Lung microvascular endothelial cell (primary cell): Measurements from ENCODE around the gene PLPP4. TPM values are rescaled to one million over a fixed set of nuclear protein-coding genes. Genes with fewer than 3 reads are reported as not detected.

Experiments used
- DNase-seq, 2 donors: peaks; one replicate each; pipeline versions ENCODE4 v3.0.0 to v3.0.0-alpha.2; 2010; ENCODE audit warnings: low read depth in 2 of 2
- total RNA-seq: library from RNA; depleted of rRNA; stranded (reverse); fragments of >200 nt; gene quantifications from 2 replicates; pipeline ENCODE4 v1.2.1, GENCODE V29; 2014

The PLPP4 gene
- total RNA-seq, 1 donor from 2014 or later = 0.20 TPM

- DNase-seq = no peak
These were observed 118.0 kb downstream of the PLPP4 start for GRCh38 chr10:120574981-120575380.

- no peak for DNase-seq
These were observed 118.4 kb downstream of the PLPP4 start for GRCh38 chr10:120575411-120575810.

DNA sequence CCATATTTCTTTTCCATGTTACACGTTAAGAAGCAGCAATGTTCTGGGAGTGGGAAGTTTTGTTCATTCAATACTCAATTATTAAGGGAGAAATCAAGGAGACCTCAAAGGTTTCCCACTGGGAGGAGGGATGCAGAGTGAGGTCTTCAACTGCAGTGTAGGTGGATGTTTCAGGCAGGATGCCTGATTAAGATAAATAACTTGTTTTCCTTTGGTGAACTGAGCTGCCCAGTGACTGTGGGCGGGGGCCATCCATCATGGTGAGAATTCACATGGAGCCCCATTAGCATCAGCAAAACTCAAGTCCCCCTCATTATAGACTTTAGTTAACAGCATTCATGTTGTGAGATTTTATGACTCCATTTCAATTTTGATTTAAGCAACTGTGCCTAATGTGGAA is 121.1 kb downstream of the PLPP4 start:
- no peak for DNase-seq

- DNase-seq = no peak
These were observed 121.9 kb downstream of the PLPP4 start for GRCh38 chr10:120578890-120579289.

DNA sequence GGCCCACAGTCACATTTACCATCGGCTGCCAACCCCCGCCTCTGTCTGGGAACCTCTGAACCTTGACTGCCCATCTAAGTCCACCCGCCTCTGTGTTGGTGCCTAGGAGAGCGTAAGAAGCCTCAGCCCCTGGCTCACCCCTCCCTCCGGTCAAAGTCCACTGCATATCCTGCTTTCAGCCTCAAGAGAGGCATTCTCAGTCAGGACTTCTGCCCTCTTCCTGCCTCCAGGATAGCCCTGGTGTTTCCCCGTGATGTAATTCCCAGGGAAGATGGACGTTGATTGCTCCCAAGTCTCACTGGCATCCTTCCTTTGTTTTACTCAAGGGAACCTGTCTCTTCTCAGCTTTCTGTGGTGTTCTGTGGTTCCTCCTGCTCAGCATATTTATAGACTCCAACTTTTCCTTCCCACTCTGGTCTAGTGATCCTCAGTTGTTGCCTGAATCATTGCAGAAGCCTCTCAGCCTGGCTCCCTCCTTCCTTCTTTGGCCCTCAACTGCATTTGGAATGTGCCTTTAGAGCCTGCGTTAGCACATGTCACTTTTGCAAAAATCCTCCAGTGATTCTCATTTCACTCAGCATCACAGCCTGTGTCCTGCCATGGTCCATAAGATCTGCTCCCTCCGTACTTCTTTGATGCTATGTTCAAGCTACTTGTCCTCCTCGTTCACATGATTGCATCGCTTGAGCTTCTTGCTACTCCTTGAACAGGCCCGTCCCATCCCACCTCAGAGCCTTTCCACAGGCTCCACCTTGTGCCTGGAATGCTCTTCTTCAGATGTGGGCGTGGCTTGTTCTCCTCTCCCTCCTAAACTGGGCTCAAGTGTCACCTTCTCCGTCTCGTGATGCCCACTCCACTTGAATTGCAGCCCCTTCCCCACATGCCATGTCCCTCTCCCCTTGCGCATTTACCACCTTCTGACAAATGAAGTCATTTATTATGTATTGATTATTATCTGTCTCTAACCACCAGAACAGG is 124.2 kb downstream of the PLPP4 start:
- peak in 1 of 2 donors; percentile 22 for DNase-seq

GRCh38 chr10:120582753-120583152 is 125.7 kb downstream of the PLPP4 start:
- no peak for DNase-seq

DNA sequence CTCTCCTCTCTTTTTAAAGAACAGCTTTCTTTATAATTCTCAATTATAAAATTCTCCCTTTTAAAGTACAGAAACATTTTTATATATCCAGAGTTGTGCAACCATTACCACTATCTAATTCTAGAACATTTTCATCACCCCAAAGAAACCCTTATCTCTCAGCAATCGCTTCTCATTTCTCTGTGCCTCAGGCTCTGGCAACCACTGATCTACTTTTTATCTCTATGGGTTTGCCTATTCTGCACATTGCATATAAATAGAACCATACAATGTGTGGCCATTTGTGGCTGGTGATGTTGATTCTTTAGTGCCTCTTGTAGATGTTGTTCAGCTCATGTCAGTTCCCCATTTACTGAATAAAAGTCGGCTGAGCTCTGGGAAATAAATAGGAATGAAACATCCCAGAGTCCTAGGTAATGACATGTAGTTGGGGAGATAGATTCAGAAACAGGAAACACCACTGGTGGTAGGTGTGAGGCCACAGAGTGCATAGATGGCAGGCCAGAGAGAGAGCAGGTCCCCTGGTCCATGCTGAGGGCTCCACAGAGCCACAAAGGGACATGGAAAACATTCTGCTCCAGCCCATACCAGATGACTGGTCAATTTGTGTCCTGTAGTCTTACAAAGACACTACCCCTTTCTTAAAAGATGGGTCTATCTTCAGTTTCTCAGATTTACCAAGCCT is 126.5 kb downstream of the PLPP4 start:
- DNase-seq = no peak

- DNase-seq = no peak
These were observed 127.8 kb downstream of the PLPP4 start for GRCh38 chr10:120584786-120585185.

DNA sequence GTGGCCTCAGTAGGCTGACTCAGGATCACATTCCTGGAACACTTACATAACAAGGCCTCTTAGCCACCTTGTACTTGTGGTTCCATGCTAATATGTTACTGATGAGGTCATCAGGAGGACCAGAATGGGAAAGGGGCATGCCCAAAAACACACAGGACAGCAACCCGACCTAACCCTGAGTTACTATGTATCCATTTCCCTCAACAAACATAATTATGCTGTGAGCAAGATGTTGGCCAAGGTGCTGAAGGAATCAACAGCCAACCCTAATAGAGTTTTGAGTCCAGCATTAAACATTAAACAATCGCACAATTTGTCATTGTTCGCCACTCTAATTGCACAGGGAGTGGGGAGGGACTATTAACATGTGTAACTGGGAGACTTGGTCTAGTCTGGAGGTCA is 129.4 kb downstream of the PLPP4 start:
- DNase-seq = no peak

GRCh38 chr10:120587061-120587460 is 130.0 kb downstream of the PLPP4 start:
- no peak for DNase-seq

- DNase-seq = no peak
These were observed 131.3 kb downstream of the PLPP4 start for GRCh38 chr10:120588311-120588710.

- no peak for DNase-seq
These were observed 136.7 kb downstream of the PLPP4 start for GRCh38 chr10:120593693-120594092.

GRCh38 chr10:120597902-120598301 is 140.9 kb downstream of the PLPP4 start:
- DNase-seq = no peak

DNA sequence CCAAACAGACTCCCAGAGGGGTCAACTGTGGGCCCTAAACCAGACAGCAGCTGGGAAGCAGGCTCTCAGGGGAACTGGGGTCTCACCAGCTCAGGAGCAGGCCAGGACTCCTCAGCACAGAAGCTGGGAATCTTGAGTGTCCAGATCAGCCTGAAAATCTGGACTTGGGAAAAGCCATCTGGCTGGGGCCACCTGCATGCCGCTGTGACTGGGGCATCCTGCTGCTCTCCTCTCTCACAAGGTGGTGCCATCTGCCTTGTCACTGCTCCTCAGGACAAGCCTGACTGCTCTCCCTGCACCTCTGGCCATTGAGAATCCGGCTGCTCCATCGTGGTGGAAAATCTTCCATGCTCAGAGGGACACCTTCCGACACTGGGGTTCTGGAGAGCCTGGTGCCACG is 141.4 kb downstream of the PLPP4 start:
- no peak for DNase-seq

GRCh38 chr10:120599200-120599724 is 142.2 kb downstream of the PLPP4 start:
- DNase-seq = no peak

- peak in 1 of 2 donors; percentile 38 for DNase-seq
These were observed 144.0 kb downstream of the PLPP4 start for GRCh38 chr10:120600871-120601649.

DNA sequence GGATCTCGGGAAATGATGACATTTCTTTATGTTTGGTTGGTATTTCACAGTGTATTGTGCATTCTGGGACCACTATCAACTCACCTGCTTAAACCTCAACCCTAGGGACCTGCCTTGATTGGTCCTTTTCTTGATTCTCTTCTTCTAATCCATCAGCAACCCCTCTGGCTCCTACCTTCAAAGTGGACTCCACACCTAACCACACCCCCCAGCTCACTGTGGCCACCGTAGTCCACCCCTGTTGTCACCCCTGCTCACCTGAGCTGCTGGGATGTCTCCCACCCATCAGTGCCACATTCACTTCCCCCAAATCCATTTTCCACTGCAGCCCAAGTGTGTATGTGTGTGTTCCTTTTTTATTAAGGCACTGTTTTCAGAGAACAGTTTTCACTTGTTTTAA is 145.0 kb downstream of the PLPP4 start:
- no peak for DNase-seq

GRCh38 chr10:120605410-120605809 is 148.4 kb downstream of the PLPP4 start:
- DNase-seq = no peak

DNA sequence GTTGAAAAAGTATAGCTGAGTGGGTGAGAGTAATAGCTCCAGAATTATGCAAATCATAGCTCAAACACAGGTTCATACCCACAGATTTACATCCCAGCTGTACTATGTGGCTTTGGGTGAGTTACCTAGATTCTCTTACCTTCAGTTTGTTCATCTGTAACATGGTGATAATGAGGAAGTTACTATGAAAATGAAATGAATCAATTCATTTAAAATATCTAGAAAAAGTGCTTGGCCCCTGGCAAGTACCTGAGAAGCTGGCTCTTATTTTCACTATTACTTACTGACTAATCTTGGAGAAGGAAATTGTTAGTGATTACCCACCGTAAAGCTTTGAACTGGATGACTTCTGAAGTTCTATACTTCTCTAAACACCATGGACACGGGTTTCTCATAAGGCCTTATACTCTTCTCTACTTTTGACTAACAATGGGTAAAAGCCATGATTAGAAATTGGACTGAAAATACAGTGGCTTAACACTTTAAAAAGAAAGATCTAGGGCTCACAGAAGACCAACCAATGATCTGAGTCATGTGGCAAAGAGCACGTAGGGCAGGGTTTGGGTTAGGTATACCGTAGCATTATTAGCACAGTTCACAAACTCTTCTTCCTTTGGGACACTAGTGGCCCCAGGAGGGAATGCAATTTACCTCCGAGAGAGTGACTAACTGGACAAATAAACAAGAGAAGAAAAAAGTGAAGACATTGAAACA is 149.2 kb downstream of the PLPP4 start:
- no peak for DNase-seq

DNA sequence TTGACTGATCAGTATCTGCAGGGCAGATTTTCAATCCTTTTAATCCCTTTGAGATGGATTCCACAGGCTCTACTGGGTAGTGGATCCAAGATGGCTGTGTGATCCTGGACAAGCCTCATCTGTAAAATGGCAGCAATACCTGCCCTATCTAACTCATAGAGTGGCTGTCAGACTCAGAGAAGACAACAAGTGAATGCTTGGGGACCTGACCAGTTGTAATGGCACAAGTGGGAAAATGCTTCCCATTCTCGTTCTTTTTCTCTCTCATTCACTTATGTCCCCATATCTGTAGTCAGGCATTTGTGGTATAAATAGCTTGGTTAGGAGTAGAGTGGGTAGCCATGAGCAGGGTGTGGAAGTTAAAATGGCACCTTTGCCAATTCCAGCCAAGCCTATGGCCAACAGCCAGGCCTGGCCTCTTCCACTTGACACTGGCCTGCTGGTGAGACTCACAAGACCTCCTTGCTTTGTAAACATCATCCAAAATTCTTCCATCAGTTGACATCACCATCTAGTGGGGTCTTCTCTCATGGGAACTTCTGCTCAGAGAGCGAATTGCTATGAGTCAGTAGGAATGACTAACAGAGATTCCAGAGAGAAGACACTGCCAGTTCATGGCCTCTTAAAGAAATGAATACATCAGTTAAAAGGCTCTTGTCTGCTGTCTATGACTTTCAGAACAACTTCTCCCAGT is 150.1 kb downstream of the PLPP4 start:
- DNase-seq = peak in 1 of 2 donors; percentile 67
